ENCODE results near the gene IL36RN. TPM values are rescaled to one million over a fixed set of nuclear protein-coding genes. Genes with fewer than 3 reads are reported as not detected.

Gene IL36RN
- polyA plus RNA-seq, 4 donors: not detected

DNA sequence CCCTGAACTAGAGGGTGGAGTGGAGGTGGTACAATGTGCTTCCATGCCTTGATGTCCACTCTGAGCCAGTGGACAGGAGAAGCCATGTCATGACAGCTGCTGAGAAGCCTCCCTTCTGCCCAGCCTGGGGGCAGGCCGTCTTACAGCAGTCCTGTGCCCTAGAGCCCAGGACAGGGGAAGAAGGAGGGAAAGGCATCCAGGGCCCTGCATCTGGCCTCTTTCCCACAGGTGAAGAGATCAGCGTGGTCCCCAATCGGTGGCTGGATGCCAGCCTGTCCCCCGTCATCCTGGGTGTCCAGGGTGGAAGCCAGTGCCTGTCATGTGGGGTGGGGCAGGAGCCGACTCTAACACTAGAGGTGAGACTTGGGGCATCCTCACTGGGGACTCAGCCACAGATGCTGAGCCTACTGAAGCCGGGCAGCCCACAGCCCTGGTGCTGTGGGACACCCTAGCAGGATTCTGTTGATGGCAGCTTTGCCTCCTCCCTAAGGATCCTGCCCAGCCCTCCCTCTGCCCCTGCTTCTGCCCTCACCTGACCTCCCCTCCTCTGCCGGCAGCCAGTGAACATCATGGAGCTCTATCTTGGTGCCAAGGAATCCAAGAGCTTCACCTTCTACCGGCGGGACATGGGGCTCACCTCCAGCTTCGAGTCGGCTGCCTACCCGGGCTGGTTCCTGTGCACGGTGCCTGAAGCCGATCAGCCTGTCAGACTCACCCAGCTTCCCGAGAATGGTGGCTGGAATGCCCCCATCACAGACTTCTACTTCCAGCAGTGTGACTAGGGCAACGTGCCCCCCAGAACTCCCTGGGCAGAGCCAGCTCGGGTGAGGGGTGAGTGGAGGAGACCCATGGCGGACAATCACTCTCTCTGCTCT, 3.1 kb downstream of the IL36RN start:
- FAIRE-seq: no peak
- WGBS, 3 donors: 85 to 90% (median 87%) methylated on average over 18 of the region's 18 CpGs
- no peak for DNase-seq
- no peaks in the 10 kb centered on the region for H3K36me3 ChIP-seq (ENCODE audit: control insufficient read depth in 3 of 3, insufficient read depth in 2 of 3, low read depth in 1 of 3, low read length in 3 of 3)
- no peak overlapping the region for H3K27ac ChIP-seq (ENCODE audit: low read depth in 1 of 3, low read length in 2 of 3)
- H3K4me3 ChIP-seq (ENCODE audit: low read depth in 1 of 3, low read length in 3 of 3): no peak overlapping the region
- no peaks in the 10 kb centered on the region for H3K9me3 ChIP-seq (ENCODE audit: control insufficient read depth in 2 of 2, insufficient read depth in 1 of 2, low read depth in 1 of 2, low read length in 1 of 2)
- H3K27me3 ChIP-seq (ENCODE audit: control insufficient read depth in 3 of 3, insufficient read depth in 3 of 3, low read length in 3 of 3): peaks cover 0 to 2% (median 0%) of the 10 kb centered on the region in 3 donors
- peaks cover 0 to 4% (median 0%) of the 10 kb centered on the region in 3 donors for H3K4me1 ChIP-seq (ENCODE audit: control insufficient read depth in 3 of 3, insufficient read depth in 2 of 3, low read depth in 1 of 3, low read length in 2 of 3)

- FAIRE-seq (no peak), DNase-seq (no peak)
- H3K27me3 ChIP-seq (ENCODE audit: control insufficient read depth in 3 of 3, insufficient read depth in 3 of 3, low read length in 3 of 3): peaks cover 0 to 2% (median 0%) of the 10 kb centered on the region in 3 donors
- H3K4me1 ChIP-seq (ENCODE audit: control insufficient read depth in 3 of 3, insufficient read depth in 2 of 3, low read depth in 1 of 3, low read length in 2 of 3): peaks cover 0 to 3% (median 0%) of the 10 kb centered on the region in 3 donors
- H3K4me3 ChIP-seq (ENCODE audit: low read depth in 1 of 3, low read length in 3 of 3): no peak overlapping the region
- 85 to 89% (median 86%) methylated on average over 5 of the region's 5 CpGs for WGBS, 3 donors
- no peaks in the 10 kb centered on the region for H3K9me3 ChIP-seq (ENCODE audit: control insufficient read depth in 2 of 2, insufficient read depth in 1 of 2, low read depth in 1 of 2, low read length in 1 of 2)
- H3K36me3 ChIP-seq (ENCODE audit: control insufficient read depth in 3 of 3, insufficient read depth in 2 of 3, low read depth in 1 of 3, low read length in 3 of 3): no peaks in the 10 kb centered on the region
- no peak overlapping the region for H3K27ac ChIP-seq (ENCODE audit: low read depth in 1 of 3, low read length in 2 of 3)
These were observed 5.3 kb downstream of the IL36RN start for GRCh38 chr2:113064281-113064680.

DNA sequence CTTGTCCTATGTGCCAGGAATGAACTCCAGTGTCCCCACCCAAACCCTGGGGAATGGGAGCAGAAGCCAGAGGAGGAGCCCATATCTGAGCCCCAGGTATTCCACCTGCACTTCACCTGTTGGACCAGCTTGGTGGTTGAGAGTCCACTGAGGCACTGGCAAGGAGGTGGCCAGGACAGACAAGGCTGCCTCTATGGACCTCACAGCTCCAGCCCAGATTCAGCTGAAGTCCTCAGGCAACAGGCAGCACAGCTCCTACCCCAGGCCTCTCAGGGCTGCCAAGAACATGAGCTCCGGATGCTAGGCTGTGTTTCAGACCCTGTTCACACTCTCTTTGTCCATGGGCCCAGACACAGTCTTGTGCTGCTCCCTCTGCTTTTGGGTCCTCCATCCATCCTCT, 5.9 kb downstream of the IL36RN start:
- H3K36me3 ChIP-seq (ENCODE audit: control insufficient read depth in 3 of 3, insufficient read depth in 2 of 3, low read depth in 1 of 3, low read length in 3 of 3): no peaks in the 10 kb centered on the region
- WGBS, 3 donors: 75 to 86% (median 78%) methylated on average over 1 of the region's 1 CpG
- H3K4me3 ChIP-seq (ENCODE audit: low read depth in 1 of 3, low read length in 3 of 3): no peak overlapping the region
- H3K4me1 ChIP-seq (ENCODE audit: control insufficient read depth in 3 of 3, insufficient read depth in 2 of 3, low read depth in 1 of 3, low read length in 2 of 3): peaks cover 0 to 3% (median 0%) of the 10 kb centered on the region in 3 donors
- no peaks in the 10 kb centered on the region for H3K9me3 ChIP-seq (ENCODE audit: control insufficient read depth in 2 of 2, insufficient read depth in 1 of 2, low read depth in 1 of 2, low read length in 1 of 2)
- no peak overlapping the region for H3K27ac ChIP-seq (ENCODE audit: low read depth in 1 of 3, low read length in 2 of 3)
- FAIRE-seq (no peak), DNase-seq (no peak)
- H3K27me3 ChIP-seq (ENCODE audit: control insufficient read depth in 3 of 3, insufficient read depth in 3 of 3, low read length in 3 of 3): peaks cover 0 to 2% (median 0%) of the 10 kb centered on the region in 3 donors

GRCh38 chr2:113067681-113068080, 8.7 kb downstream of the IL36RN start, which contains the start of gene IL1F10:
Gene IL1F10, plus strand, starts transcription at chr2:113067970. Its CDS starts 4,769 bp downstream, at chr2:113072739.
- DNase-seq (no peak), FAIRE-seq (no peak)
- H3K9me3 ChIP-seq (ENCODE audit: control insufficient read depth in 2 of 2, insufficient read depth in 1 of 2, low read depth in 1 of 2, low read length in 1 of 2): no peaks in the 10 kb centered on the region
- peaks cover 0 to 2% (median 0%) of the 10 kb centered on the region in 3 donors for H3K27me3 ChIP-seq (ENCODE audit: control insufficient read depth in 3 of 3, insufficient read depth in 3 of 3, low read length in 3 of 3)
- WGBS, 3 donors: 85 to 95% (median 87%) methylated on average over 3 of the region's 3 CpGs
- H3K27ac ChIP-seq (ENCODE audit: low read depth in 1 of 3, low read length in 2 of 3): no peak within 1 kb of the TSS
- H3K4me1 ChIP-seq (ENCODE audit: control insufficient read depth in 3 of 3, insufficient read depth in 2 of 3, low read depth in 1 of 3, low read length in 2 of 3): peaks cover 0 to 3% (median 2%) of the 10 kb centered on the region in 3 donors
- no peaks in the 10 kb centered on the region for H3K36me3 ChIP-seq (ENCODE audit: control insufficient read depth in 3 of 3, insufficient read depth in 2 of 3, low read depth in 1 of 3, low read length in 3 of 3)
- H3K4me3 ChIP-seq (ENCODE audit: low read depth in 1 of 3, low read length in 3 of 3): no peak within 1 kb of the TSS

DNA sequence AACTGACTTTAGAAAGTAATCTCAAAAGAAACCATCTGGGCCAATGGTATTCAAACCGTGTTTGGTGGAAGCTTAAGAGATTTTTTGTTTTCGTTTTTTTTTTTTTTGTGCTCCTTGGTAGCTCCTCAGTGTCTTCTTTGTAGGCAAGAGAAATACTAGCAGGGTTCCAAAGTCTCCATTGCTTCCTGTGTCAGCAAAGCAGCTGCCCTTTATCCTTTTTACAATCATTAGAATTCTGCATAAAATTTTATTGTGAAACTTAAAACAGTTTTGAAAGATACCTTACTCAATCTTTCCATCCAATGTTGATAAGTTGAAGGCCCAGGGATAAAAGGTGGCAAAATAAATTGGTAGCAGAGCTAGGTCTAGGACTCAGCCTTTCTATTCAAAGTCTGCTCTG, 9.3 kb downstream of the IL36RN start:
- DNase-seq (peak in 1 of 2 donors; percentile 44), FAIRE-seq (no peak)
- Histone ChIP-seq H3K4me3 (ENCODE audit: low read depth in 1 of 3, low read length in 3 of 3) (no peak overlapping the region), H3K36me3 (ENCODE audit: control insufficient read depth in 3 of 3, insufficient read depth in 2 of 3, low read depth in 1 of 3, low read length in 3 of 3) (no peaks in the 10 kb centered on the region), H3K27me3 (ENCODE audit: control insufficient read depth in 3 of 3, insufficient read depth in 3 of 3, low read length in 3 of 3) (peaks cover 0 to 2% (median 0%) of the 10 kb centered on the region in 3 donors), H3K27ac (ENCODE audit: low read depth in 1 of 3, low read length in 2 of 3) (no peak overlapping the region), H3K9me3 (ENCODE audit: control insufficient read depth in 2 of 2, insufficient read depth in 1 of 2, low read depth in 1 of 2, low read length in 1 of 2) (no peaks in the 10 kb centered on the region), H3K4me1 (ENCODE audit: control insufficient read depth in 3 of 3, insufficient read depth in 2 of 3, low read depth in 1 of 3, low read length in 2 of 3) (peaks cover 0 to 3% (median 2%) of the 10 kb centered on the region in 3 donors)
- WGBS, 3 donors: 63 to 75% (median 72%) methylated on average over 2 of the region's 2 CpGs

DNA sequence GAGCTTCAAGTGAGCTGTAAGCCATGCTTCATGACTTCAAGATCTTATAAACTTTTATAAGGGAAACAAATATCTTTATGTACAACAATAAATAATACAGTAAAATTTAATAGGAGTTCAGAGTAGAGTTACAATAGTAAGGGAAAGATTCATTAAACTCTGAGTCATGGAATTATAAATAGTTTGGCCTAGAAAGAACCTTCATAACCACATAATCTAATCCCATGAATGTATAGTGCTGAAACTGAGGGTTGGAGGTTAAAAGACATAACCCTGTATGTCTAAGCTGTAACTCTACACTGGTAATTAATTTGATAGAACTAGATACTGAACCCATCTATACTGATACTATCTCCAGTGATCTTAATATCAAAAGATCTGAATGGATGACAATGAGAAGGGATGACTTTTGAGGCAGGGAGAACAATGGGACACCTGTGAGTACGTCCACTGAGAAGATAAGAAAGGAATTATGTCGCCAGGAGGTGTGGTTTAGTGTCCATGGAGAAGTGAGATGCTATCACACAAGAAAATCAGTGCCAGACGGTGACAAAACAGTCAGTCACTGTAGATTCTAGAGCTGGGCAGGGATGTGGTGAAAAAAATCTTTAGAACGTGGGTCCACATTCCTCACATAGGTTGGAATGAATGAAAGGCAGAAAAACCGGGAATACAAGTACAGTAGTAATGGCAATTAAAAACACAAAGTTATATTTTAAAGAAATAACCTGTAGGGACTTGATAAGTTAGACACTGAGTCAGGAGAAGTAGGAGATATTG, 9.9 kb downstream of the IL36RN start:
- no peak for DNase-seq
- FAIRE-seq: no peak
- no peak overlapping the region for H3K4me3 ChIP-seq (ENCODE audit: low read depth in 1 of 3, low read length in 3 of 3)
- H3K27me3 ChIP-seq (ENCODE audit: control insufficient read depth in 3 of 3, insufficient read depth in 3 of 3, low read length in 3 of 3): peaks cover 0 to 2% (median 0%) of the 10 kb centered on the region in 3 donors
- H3K9me3 ChIP-seq (ENCODE audit: control insufficient read depth in 2 of 2, insufficient read depth in 1 of 2, low read depth in 1 of 2, low read length in 1 of 2): no peaks in the 10 kb centered on the region
- peaks cover 0 to 3% (median 2%) of the 10 kb centered on the region in 3 donors for H3K4me1 ChIP-seq (ENCODE audit: control insufficient read depth in 3 of 3, insufficient read depth in 2 of 3, low read depth in 1 of 3, low read length in 2 of 3)
- WGBS, 3 donors: 11 to 42% (median 12%) methylated on average over 5 of the region's 5 CpGs
- H3K27ac ChIP-seq (ENCODE audit: low read depth in 1 of 3, low read length in 2 of 3): no peak overlapping the region
- H3K36me3 ChIP-seq (ENCODE audit: control insufficient read depth in 3 of 3, insufficient read depth in 2 of 3, low read depth in 1 of 3, low read length in 3 of 3): no peaks in the 10 kb centered on the region

- FAIRE-seq: no peak
- Histone ChIP-seq H3K36me3 (ENCODE audit: control insufficient read depth in 3 of 3, insufficient read depth in 2 of 3, low read depth in 1 of 3, low read length in 3 of 3) (no peaks in the 10 kb centered on the region), H3K27me3 (ENCODE audit: control insufficient read depth in 3 of 3, insufficient read depth in 3 of 3, low read length in 3 of 3) (no peaks in the 10 kb centered on the region), H3K4me1 (ENCODE audit: control insufficient read depth in 3 of 3, insufficient read depth in 2 of 3, low read depth in 1 of 3, low read length in 2 of 3) (peaks cover 0 to 3% (median 2%) of the 10 kb centered on the region in 3 donors), H3K4me3 (ENCODE audit: low read depth in 1 of 3, low read length in 3 of 3) (no peak overlapping the region), H3K9me3 (ENCODE audit: control insufficient read depth in 2 of 2, insufficient read depth in 1 of 2, low read depth in 1 of 2, low read length in 1 of 2) (no peaks in the 10 kb centered on the region), H3K27ac (ENCODE audit: low read depth in 1 of 3, low read length in 2 of 3) (no peak overlapping the region)
- no peak for DNase-seq
- WGBS, 3 donors: 90 to 95% (median 92%) methylated on average over 4 of the region's 4 CpGs
These were observed 10.9 kb downstream of the IL36RN start for GRCh38 chr2:113069676-113070605.
